Activated naive CD8-positive, alpha-beta T cell treated with anti-CD3 and anti-CD28 coated beads, Interleukin-2, amount 50 U/mL, for 16 hours (primary cell): Measurements from ENCODE around the gene TMEM267.
"Not testable (repeated sequence)": the region's sequence is repeated elsewhere in the genome, so short reads cannot be mapped to it uniquely, and the experiment has no call there.

Experiments used
- DNase-seq: peaks from one replicate; pipeline ENCODE4 v3.0.0-alpha.2; 2020; ENCODE audit warnings: low read depth, low spot score

Gene TMEM267

GRCh38 chr5:43456556-43456955 is 27.1 kb downstream of the TMEM267 start:
- no peak for DNase-seq

- DNase-seq = not testable (repeated sequence)
Observed at GRCh38 chr5:43441575-43441974, 42.1 kb downstream of the TMEM267 start.

GRCh38 chr5:43437062-43437660 is 46.5 kb downstream of the TMEM267 start:
- no peak for DNase-seq

- no peak for DNase-seq
Observed at GRCh38 chr5:43433382-43433781, 50.3 kb downstream of the TMEM267 start.

GRCh38 chr5:43432486-43433375 is 50.9 kb downstream of the TMEM267 start:
- DNase-seq = no peak

GRCh38 chr5:43429706-43430105 is 54.0 kb downstream of the TMEM267 start:
- no peak for DNase-seq

GRCh38 chr5:43429016-43429415 is 54.6 kb downstream of the TMEM267 start:
- DNase-seq = no peak

GRCh38 chr5:43427306-43427705 is 56.4 kb downstream of the TMEM267 start:
- DNase-seq = no peak

GRCh38 chr5:43425983-43426382 is 57.7 kb downstream of the TMEM267 start:
- DNase-seq = no peak

GRCh38 chr5:43423086-43423485 is 60.6 kb downstream of the TMEM267 start:
- DNase-seq = not testable (repeated sequence)

GRCh38 chr5:43422143-43422542 is 61.5 kb downstream of the TMEM267 start:
- no peak for DNase-seq

GRCh38 chr5:43421450-43422133 is 62.1 kb downstream of the TMEM267 start:
- no peak for DNase-seq

GRCh38 chr5:43420241-43420640 is 63.4 kb downstream of the TMEM267 start:
- DNase-seq = no peak

- no peak for DNase-seq
Observed at GRCh38 chr5:43418561-43418960, 65.1 kb downstream of the TMEM267 start.

- DNase-seq = no peak
Observed at GRCh38 chr5:43416803-43417394, 66.8 kb downstream of the TMEM267 start.

GRCh38 chr5:43415935-43416802 is 67.5 kb downstream of the TMEM267 start:
- DNase-seq = no peak

- no peak for DNase-seq
Observed at GRCh38 chr5:43413966-43414365, 69.7 kb downstream of the TMEM267 start.

GRCh38 chr5:43412644-43413043 is 71.0 kb downstream of the TMEM267 start:
- no peak for DNase-seq

- DNase-seq = no peak
Observed at GRCh38 chr5:43412156-43412555, 71.5 kb downstream of the TMEM267 start, which contains the start of gene CCL28. Gene CCL28, minus strand, starts transcription at chr5:43412391. Its CDS starts 75 bp downstream, at chr5:43412316.

GRCh38 chr5:43411495-43411894 is 72.2 kb downstream of the TMEM267 start:
- DNase-seq = no peak

- no peak for DNase-seq
Observed at GRCh38 chr5:43410414-43410813, 73.3 kb downstream of the TMEM267 start.
